HepG2 (cell line): ENCODE results near the gene FGD4. TPM values are rescaled to one million over a fixed set of nuclear protein-coding genes. Genes with fewer than 3 reads are reported as not detected.

Source experiments
- ATAC-seq: fragments of 200-7000 bp; cut with Tn5 transposase; 3 replicates; pipeline ENCODE4 v1.9.1; 2020; ENCODE audit warnings: mild to moderate bottlenecking, moderate library complexity
- BruUV-seq: library from RNA; stranded (reverse); fragments of 400-500 nt; replicated peaks from 2 replicates; lab custom pipeline; 2021; lab: Mats Ljungman, UMichigan
- CTCF ChIA-PET: fragments of 300-600 bp; formaldehyde crosslinking; extraction: SDS; loops from one replicate; lab custom pipeline; 2021; ENCODE audit warnings: low total read pairs, inconsistent platforms, low intra/inter-chr PET ratio; lab: Yijun Ruan, JAX
- POLR2A ChIA-PET: fragments of 350-600 bp; sonication (Branson Sonifier 250); formaldehyde crosslinking; loops from one replicate; lab custom pipeline; 2020; ENCODE audit warnings: antibody characterized with exemption, inconsistent platforms; lab: Yijun Ruan, JAX
- DNase-seq: peaks from one replicate; pipeline ENCODE4 v3.0.0-alpha.2; 2015; ENCODE audit warnings: low spot score
- FAIRE-seq: peaks from 3 replicates; lab custom pipeline; 2011; peaks lifted over from hg19 to GRCh38; lab: Jason Lieb, UNC
- H2AFZ ChIP-seq: one replicate; pipeline ENCODE4 v1.6.1; 2011; ENCODE audit warnings: low read length, inconsistent platforms
- H3K27ac ChIP-seq: fragments of 300-600 bp; 3 replicates; pipeline ENCODE4 v1.8.0; 2011; ENCODE audit warnings: mixed run types, mild to moderate bottlenecking, mixed read lengths, low read length, inconsistent platforms; ENCODE audit not compliant: insufficient read depth; ENCODE audit errors: extremely low read length
- H3K27me3 ChIP-seq, 2 experiments: fragments of 200-600 bp in 1 of 2; 2 replicates in 1 of 2; 3 replicates in 1 of 2; pipeline versions ENCODE4 v1.6.0 to v1.8.0; 2011; ENCODE audit warnings: low read length in 2 of 2, mild to moderate bottlenecking in 2 of 2, moderate library complexity in 2 of 2, inconsistent platforms in 1 of 2; ENCODE audit not compliant: insufficient read depth in 2 of 2, control insufficient read depth in 1 of 2
- H3K36me3 ChIP-seq, 2 experiments: fragments of 200-600 bp in 1 of 2; replicated peaks in 1 of 2; 2 replicates in 1 of 2; 3 replicates in 1 of 2; pipeline versions ENCODE4 v1.5.1 to v1.8.0; 2011; ENCODE audit warnings: low read length in 2 of 2, inconsistent platforms in 1 of 2; ENCODE audit not compliant: insufficient read depth in 2 of 2, control insufficient read depth in 1 of 2
- H3K4me1 ChIP-seq: 2 replicates; pipeline ENCODE4 v1.5.1; 2012; ENCODE audit warnings: low read length, inconsistent platforms; ENCODE audit not compliant: insufficient read depth
- H3K4me2 ChIP-seq: 2 replicates; pipeline ENCODE4 v1.6.0; 2011; ENCODE audit warnings: low read depth, low read length, inconsistent platforms
- H3K4me3 ChIP-seq, 3 experiments: fragments of 200-600 bp in 1 of 3; sonication (generic), shearing (Covaris generic) in 1 of 3; replicated peaks in 1 of 3; 2 replicates each; pipeline ENCODE4 v1.5.1; 2011 to 2016; ENCODE audit warnings: low read length in 3 of 3, inconsistent platforms in 2 of 3, low read depth in 2 of 3, mild to moderate bottlenecking in 2 of 3, control low read depth in 1 of 3, mixed read lengths in 1 of 3; ENCODE audit not compliant: insufficient read depth in 1 of 3
- H3K79me2 ChIP-seq: one replicate; pipeline ENCODE4 v1.6.1; 2011; ENCODE audit warnings: low read length, inconsistent platforms; ENCODE audit not compliant: insufficient read depth
- H3K9ac ChIP-seq: 2 replicates; pipeline ENCODE4 v1.6.0; 2011; ENCODE audit warnings: mild to moderate bottlenecking, low read depth, low read length, inconsistent platforms; ENCODE audit not compliant: insufficient read depth
- H3K9me3 ChIP-seq: 2 replicates; pipeline ENCODE4 v1.5.1; 2012; ENCODE audit warnings: mild to moderate bottlenecking, low read length
- H4K20me1 ChIP-seq: 2 replicates; pipeline ENCODE4 v1.6.0; 2011; ENCODE audit warnings: inconsistent platforms, mild to moderate bottlenecking, low read length, moderate library complexity; ENCODE audit not compliant: insufficient read depth
- ARID5B ChIP-seq: IDR thresholded peaks from 2 replicates; pipeline ENCODE4 v1.4.0; 2020; ENCODE audit warnings: mild to moderate bottlenecking, missing genetic modification reagents
- ATAD3A ChIP-seq: sonication (generic); formaldehyde crosslinking; IDR thresholded peaks from 2 replicates; pipeline ENCODE4 v1.4.0; 2020; ENCODE audit warnings: missing genetic modification reagents
- ATF7-NPFF ChIP-seq: sonication (generic); formaldehyde crosslinking; IDR thresholded peaks from 2 replicates; pipeline ENCODE4 v1.8.1; 2023; ENCODE audit warnings: mild to moderate bottlenecking, low read depth, missing genetic modification reagents, moderate library complexity
- DZIP1 ChIP-seq: sonication (generic); formaldehyde crosslinking; IDR thresholded peaks from 2 replicates; pipeline ENCODE4 v1.5.0; 2020; ENCODE audit warnings: mild to moderate bottlenecking, missing genetic modification reagents
- FOXC1 ChIP-seq: sonication (generic); formaldehyde crosslinking; IDR thresholded peaks from 2 replicates; pipeline ENCODE4 v1.8.0; 2022; ENCODE audit warnings: mild to moderate bottlenecking, missing genetic modification reagents, borderline replicate concordance
- KDM2A ChIP-seq: sonication (generic); formaldehyde crosslinking; IDR thresholded peaks from 2 replicates; pipeline ENCODE4 v1.4.0; 2020; ENCODE audit warnings: low read depth, missing genetic modification reagents, borderline replicate concordance
- ZBED4 ChIP-seq: sonication (generic); formaldehyde crosslinking; IDR thresholded peaks from 2 replicates; pipeline ENCODE4 v1.4.0; 2020; ENCODE audit warnings: missing genetic modification reagents, borderline replicate concordance
- ZFP82 ChIP-seq: sonication (generic); formaldehyde crosslinking; IDR thresholded peaks from 2 replicates; pipeline ENCODE4 v1.5.1; 2020; ENCODE audit warnings: mild to moderate bottlenecking, missing genetic modification reagents, borderline replicate concordance
- ZMYM3 ChIP-seq: sonication (generic); formaldehyde crosslinking; IDR thresholded peaks from 2 replicates; pipeline ENCODE4 v1.5.1; 2020; ENCODE audit warnings: mild to moderate bottlenecking, missing genetic modification reagents
- ZNF235 ChIP-seq: sonication (generic); formaldehyde crosslinking; IDR thresholded peaks from 2 replicates; pipeline ENCODE4 v1.8.1; 2023; ENCODE audit warnings: mild to moderate bottlenecking, missing genetic modification reagents, borderline replicate concordance
- ZNF629 ChIP-seq: sonication (generic); formaldehyde crosslinking; conservative IDR thresholded peaks from 2 replicates; pipeline ENCODE4 v1.5.0; 2020; ENCODE audit warnings: missing genetic modification reagents
- ZSCAN12 ChIP-seq: sonication (generic); formaldehyde crosslinking; IDR thresholded peaks from 2 replicates; pipeline ENCODE4 v1.9.0; 2021; ENCODE audit warnings: mild to moderate bottlenecking, missing genetic modification reagents
- WGBS: methylation state at CpG from one replicate; pipeline ENCODE4 v1.1.6; 2017; ENCODE audit warnings: low lambda C conversion rate; 5-methylcytosine and 5-hydroxymethylcytosine counted together
- in situ Hi-C: cut with HindIII; loops from 2 replicates; pipeline ENCODE4 v1.10.0; 2017; ENCODE audit warnings: low pct_unique_long_range_greater_than_20kb; ENCODE audit not compliant: extremely low pct_ligation_motif_present
- intact Hi-C: fragments of 100-400 bp; cut with micrococcal nuclease; formaldehyde crosslinking; loops from one replicate; pipeline ENCODE4 v1.10.0; 2022; ENCODE audit not compliant: unreplicated experiment
- polyA plus RNA-seq, 8 experiments: library from polyadenylated mRNA; depleted of rRNA in 3 of 8; stranded (reverse) in 7 of 8; unstranded in 1 of 8; fragments of >200 nt; fragmentation: Illumina TruSeq in 4 of 8; extraction: Trizol in 4 of 8; gene quantifications; 2 replicates each; pipeline versions ENCODE4 v1.2.1 to v1.2.3, GENCODE V29; 2011 to 2016; ENCODE audit warnings: low read depth in 4 of 8, missing spikeins in 1 of 8, mixed read lengths in 1 of 8; ENCODE audit not compliant: insufficient read depth in 1 of 8
- total RNA-seq, 5 experiments: library from RNA; depleted of rRNA; stranded (reverse); fragments of >200 nt; fragmentation: Illumina TruSeq; extraction: Trizol; gene quantifications; 2 replicates each; pipeline ENCODE4 v1.2.3, GENCODE V29; 2016; ENCODE audit warnings: low read depth in 1 of 5

Gene FGD4
- total and polyA plus RNA-seq, 2 of the 13 experiments (the other 11 are each of a cell fraction or from before 2014, with no cell fraction given) = 4.6 to 6.6 TPM

GRCh38 chr12:32357601-32358249 is 41.6 kb upstream of the FGD4 start:
- H2AFZ ChIP-seq = no peak overlapping the region
- no peak overlapping the region for H3K4me3 ChIP-seq
- 0 out of 2 replicates have a peak, but pooled peaks cover 7% of the 10 kb centered on the region for H3K4me1 ChIP-seq
- in situ Hi-C loops = no loop called here
- ChIA-PET POLR2A (no interaction called here), CTCF (no interaction called here)
- ATAC-seq (no peak), FAIRE-seq (no peak), DNase-seq (no peak)
- H3K36me3 ChIP-seq = no peaks in the 10 kb centered on the region
- no peaks in the 10 kb centered on the region for H3K9me3 ChIP-seq
- no peak overlapping the region for H3K4me2 ChIP-seq
- no peaks in the 10 kb centered on the region for H4K20me1 ChIP-seq
- H3K9ac ChIP-seq = no peak overlapping the region
- H3K79me2 ChIP-seq = no peaks in the 10 kb centered on the region
- H3K27ac ChIP-seq = no peak overlapping the region
- BruUV-seq = no TSS peak
- intact Hi-C loops = no loop called here
- no peaks in the 10 kb centered on the region for H3K27me3 ChIP-seq
- 69% methylated on average over 8 of the region's 8 CpGs for WGBS
- TF ChIP-seq FOXC1 (CRISPR knock-in tag) (no peak), KDM2A (no peak), ATAD3A (no peak), ZSCAN12 (CRISPR knock-in tag) (no peak), ZNF235 (CRISPR knock-in tag) (no peak), ZNF629 (CRISPR knock-in tag) (peak; percentile 80), ZBED4 (CRISPR knock-in tag) (no peak), ZFP82 (CRISPR knock-in tag) (no peak), ARID5B (CRISPR knock-in tag) (no peak), ATF7-NPFF (no peak), ZMYM3 (CRISPR knock-in tag) (0 out of 2 replicates have a peak, but pooled peaks have one; percentile 17), DZIP1 (CRISPR knock-in tag) (no peak)
